Measurements from ENCODE around the gene C1orf87.

The C1orf87 gene, protein sequence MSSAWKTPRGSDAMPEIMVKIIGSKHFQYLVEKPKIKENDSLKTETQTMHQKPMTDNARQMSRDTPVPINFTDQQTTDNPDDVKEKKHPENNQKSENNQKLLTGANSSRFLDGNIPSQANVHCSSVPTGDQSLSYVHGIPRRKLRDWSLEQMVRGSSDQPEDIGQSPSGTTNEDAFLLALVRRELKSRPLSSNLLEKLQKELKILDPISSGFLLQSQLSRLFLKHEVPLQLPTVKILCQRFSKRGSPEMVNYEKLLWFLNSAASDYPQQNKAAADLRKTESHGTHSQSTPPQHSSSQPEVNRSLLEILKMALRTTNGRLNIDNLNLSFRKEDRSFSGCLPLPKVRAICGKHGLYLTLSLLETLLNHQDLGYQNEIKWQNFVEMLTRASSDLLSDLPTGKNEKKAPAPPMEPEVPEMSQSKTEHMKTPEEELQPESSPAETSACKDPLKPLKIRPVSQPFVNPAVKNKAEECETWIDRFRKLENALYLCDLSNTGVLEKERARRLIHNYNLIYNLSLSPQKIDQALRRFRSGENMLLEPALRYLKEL
- 0 to 0.06 (median 0) reads per million in 9 experiments for total RNA-seq

DNA sequence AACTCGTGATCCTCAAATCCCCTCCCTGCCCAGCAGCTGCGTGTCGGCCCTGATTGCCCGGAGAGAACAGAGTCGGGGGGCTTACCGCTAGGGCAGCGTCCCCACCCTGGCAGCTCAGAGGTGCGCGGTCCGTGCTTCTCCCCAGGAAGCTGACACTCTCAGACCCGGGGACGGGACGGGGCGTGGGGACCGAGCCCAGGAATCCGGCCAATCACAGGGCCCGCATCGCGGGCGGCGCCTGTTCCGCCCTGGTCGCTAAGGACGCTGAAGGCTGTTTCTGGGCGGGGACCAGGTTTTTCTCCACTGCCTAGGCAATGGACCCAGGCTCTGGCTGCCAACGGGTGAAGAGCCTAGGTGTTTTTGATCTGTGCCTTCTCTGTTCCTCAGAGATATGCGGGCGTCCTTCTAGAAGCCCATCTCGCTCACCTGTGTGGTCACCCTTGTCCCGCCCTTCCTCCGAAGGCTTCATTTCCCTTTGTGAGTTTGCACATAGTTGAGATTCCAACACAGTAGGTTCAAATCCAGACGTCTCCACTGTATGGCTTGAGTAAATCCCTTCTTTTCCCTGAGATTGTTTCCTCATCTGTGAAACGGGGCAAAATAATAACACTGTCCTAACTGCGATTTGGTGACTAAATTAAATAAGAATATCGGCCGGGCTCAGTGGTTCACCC is at the start of gene C1orf87:
C1orf87 (minus strand) TSS at position 166 of the 674 bp plus-strand sequence. CDS start 1,127 bp downstream, outside the sequence.
- no peak within 1 kb of the TSS for H3K27ac Mint-ChIP-seq
- H3K27me3 Mint-ChIP-seq, result peaks cover 36 to 40% of the 10 kb centered on the region in 2 donors

DNA sequence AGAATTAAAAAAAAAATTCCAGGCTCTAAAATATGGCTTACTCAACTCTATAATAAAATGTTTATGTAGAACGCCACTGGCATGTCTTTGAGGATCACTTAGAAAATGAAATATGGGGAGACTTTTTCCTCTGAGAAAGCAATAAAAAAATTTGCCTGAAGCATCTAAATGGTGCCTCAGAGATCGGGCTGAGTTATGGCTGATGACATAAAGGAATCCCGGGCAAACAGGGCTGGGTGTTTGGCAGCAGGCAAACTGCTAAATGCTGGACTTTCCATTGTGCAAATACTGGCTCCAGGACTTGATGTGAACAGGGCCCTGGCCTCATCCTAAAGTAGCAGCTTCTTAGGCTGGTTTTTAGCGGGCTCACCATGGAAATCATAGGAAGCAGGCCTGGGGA is 44.5 kb upstream of the C1orf87 start:
- Mint-ChIP-seq H3K9me3 (no peaks in the 10 kb centered on the region), H3K27ac (no peak overlapping the region), H3K4me3 (no peak overlapping the region), H3K36me3 (ENCODE audit: insufficient read depth) (no peaks in the 10 kb centered on the region), H3K4me1 (ENCODE audit: low read depth in 2 of 2) (no peaks in the 10 kb centered on the region), H3K27me3 (no peaks in the 10 kb centered on the region)
- DNase-seq, result no peak
- no peak for ATAC-seq (replicated peaks)

More for the DNA sequence above, at the start of gene C1orf87:
- no peak for ATAC-seq (replicated peaks)
- no peak for DNase-seq
- no peaks in the 10 kb centered on the region for H3K4me1 Mint-ChIP-seq (ENCODE audit: low read depth in 2 of 2)
- no peak within 1 kb of the TSS for H3K4me3 Mint-ChIP-seq
- peaks cover 2% of the 10 kb centered on the region for H3K36me3 Mint-ChIP-seq (ENCODE audit: insufficient read depth)
- H3K9me3 Mint-ChIP-seq, result no peaks in the 10 kb centered on the region

DNA sequence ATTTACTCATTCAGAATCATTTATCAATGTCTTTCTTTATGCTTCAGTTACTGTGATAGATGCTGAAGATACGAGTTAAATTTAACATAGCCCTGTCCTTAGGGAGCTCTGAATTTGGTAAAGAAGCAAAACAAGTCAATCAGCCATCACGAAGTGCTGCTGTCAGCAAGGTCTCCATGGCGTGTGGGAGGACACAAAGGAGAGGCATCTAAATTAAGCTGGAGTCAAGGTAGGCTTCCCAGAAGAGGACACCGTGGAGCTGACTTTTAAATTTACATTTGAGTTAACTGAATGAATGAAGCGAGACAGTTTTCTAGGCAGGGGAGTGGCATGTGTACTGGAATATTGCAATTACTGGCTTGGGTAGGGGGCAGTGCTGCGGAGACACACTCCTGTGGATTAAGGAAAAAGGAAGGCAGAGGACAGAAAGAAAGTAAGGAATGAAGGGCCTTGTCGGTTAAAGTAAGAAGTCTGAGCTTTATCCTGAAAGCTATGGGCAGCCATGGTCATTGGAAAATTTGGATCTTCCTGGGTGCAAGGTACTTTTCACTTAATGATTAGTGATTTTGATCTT is 41.3 kb upstream of the C1orf87 start:
- no peaks in the 10 kb centered on the region for H3K36me3 Mint-ChIP-seq (ENCODE audit: insufficient read depth)
- H3K4me3 Mint-ChIP-seq, result no peak overlapping the region
- H3K9me3 Mint-ChIP-seq, result no peaks in the 10 kb centered on the region
- H3K4me1 Mint-ChIP-seq (ENCODE audit: low read depth in 2 of 2), result no peaks in the 10 kb centered on the region
- DNase-seq (no peak), ATAC-seq (replicated peaks) (no peak)
- no peak overlapping the region for H3K27ac Mint-ChIP-seq
- H3K27me3 Mint-ChIP-seq, result no peaks in the 10 kb centered on the region

DNA sequence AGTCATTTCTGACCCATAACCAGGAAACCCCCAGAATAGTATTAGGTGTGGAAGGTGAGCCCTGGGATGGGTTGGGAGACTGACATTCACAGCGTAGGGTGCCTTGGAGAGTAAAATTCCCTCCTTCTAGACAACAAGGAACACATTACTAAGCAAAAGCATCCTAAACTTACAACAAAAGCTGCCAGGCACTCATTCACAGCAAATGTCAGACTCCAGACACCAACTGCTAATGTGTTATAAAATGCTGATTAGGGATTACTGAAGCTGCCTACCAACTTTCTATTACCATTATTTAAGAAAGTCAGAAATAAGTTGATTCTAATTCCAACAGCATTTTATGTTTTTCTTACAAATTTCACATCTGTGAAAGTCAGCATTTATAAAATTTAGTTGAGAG is 40.0 kb upstream of the C1orf87 start:
- no peaks in the 10 kb centered on the region for H3K9me3 Mint-ChIP-seq
- no peaks in the 10 kb centered on the region for H3K27me3 Mint-ChIP-seq
- DNase-seq (no peak), ATAC-seq (replicated peaks) (no peak)
- H3K4me3 Mint-ChIP-seq, result no peak overlapping the region
- H3K36me3 Mint-ChIP-seq (ENCODE audit: insufficient read depth), result no peaks in the 10 kb centered on the region
- H3K27ac Mint-ChIP-seq, result no peak overlapping the region
- no peaks in the 10 kb centered on the region for H3K4me1 Mint-ChIP-seq (ENCODE audit: low read depth in 2 of 2)

DNA sequence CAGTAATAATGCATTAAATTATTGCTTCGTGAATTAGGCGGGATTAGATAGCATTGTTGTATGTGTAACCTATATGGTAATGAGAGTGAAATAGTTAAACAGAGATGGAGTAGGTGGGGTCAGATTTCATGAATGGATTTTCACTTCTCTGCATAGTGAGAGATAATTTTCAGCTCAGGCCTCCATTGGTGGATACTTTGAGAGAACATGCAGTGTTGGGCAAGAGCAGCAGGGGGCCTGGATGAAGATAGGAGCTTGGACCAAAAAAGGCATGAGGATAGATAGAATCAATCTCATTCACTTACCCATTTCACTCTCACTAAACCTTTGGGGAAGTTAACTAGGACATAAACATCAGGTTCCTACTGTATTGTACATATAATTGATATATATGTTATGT is 39.5 kb upstream of the C1orf87 start:
- no peaks in the 10 kb centered on the region for H3K27me3 Mint-ChIP-seq
- DNase-seq, result no peak
- H3K27ac Mint-ChIP-seq, result no peak overlapping the region
- H3K4me1 Mint-ChIP-seq (ENCODE audit: low read depth in 2 of 2), result no peaks in the 10 kb centered on the region
- H3K9me3 Mint-ChIP-seq, result no peaks in the 10 kb centered on the region
- H3K4me3 Mint-ChIP-seq, result no peak overlapping the region
- ATAC-seq (replicated peaks), result no peak
- H3K36me3 Mint-ChIP-seq (ENCODE audit: insufficient read depth), result no peaks in the 10 kb centered on the region

DNA sequence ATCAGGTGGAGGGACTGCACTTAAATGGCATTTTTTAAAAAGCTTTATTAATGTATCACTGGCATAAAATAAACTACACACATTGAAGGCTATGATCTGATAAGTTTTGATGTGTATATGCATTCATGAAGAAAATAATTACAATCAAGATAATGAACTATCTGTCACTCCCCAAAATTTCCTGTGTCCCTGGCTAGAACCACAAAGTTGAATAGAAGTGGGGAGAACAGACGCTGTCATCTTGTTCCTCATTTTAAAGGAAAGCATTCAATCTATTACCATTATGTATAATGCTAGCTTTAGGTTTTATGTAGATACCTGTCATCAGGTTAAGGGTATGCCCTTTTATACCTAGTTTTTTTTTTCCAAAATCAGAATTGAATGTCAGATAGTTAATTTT is 38.1 kb upstream of the C1orf87 start:
- Mint-ChIP-seq H3K27me3 (no peaks in the 10 kb centered on the region), H3K9me3 (peaks cover 0 to 2% of the 10 kb centered on the region in 2 donors), H3K4me1 (ENCODE audit: low read depth in 2 of 2) (no peaks in the 10 kb centered on the region), H3K36me3 (ENCODE audit: insufficient read depth) (no peaks in the 10 kb centered on the region), H3K27ac (no peak overlapping the region), H3K4me3 (no peak overlapping the region)
- ATAC-seq (replicated peaks) (no peak), DNase-seq (no peak)

DNA sequence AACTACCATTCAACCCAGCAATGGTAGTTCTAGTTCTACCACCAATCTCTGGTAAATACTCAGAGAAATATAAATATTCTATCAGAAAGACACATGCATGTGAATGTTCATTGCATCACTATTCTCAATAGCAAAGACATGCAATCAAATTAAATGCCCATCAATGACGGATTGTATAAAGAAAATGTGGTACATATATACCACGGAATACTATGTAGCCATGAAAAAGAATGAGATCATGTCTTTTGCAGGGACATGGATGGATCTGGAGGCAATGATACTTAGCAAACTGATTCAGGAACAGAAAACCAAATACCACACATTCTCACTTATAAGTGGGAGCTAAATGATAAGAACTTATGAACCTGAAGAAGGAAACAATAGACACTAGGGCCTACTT is 37.5 kb upstream of the C1orf87 start:
- DNase-seq (no peak), ATAC-seq (replicated peaks) (no peak)
- Mint-ChIP-seq H3K27me3 (no peaks in the 10 kb centered on the region), H3K27ac (no peak overlapping the region), H3K9me3 (peaks cover 0 to 2% of the 10 kb centered on the region in 2 donors), H3K4me1 (ENCODE audit: low read depth in 2 of 2) (no peaks in the 10 kb centered on the region), H3K4me3 (no peak overlapping the region), H3K36me3 (ENCODE audit: insufficient read depth) (no peaks in the 10 kb centered on the region)

DNA sequence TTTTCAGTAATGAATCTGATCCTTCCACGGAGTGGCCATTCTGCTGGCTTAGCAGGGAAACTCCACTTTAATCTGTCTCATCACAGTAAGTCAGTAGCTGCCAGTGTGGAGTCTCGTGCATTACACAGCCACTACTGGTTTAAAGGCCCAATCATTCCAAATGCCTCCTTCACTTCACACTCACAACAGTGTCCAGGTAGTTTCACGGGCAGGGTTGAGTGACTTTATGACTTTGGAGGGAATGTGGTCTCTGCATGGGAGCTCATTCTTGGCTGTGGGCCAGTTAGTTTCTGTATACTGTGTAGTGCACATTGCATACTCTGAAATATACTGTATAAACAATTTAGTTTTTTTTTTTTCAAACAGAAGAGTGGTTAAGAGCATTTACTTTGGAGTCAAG is 34.6 kb upstream of the C1orf87 start:
- Mint-ChIP-seq H3K36me3 (ENCODE audit: insufficient read depth) (no peaks in the 10 kb centered on the region), H3K27me3 (peaks cover 0 to 6% of the 10 kb centered on the region in 2 donors), H3K4me1 (ENCODE audit: low read depth in 2 of 2) (no peaks in the 10 kb centered on the region), H3K4me3 (no peak overlapping the region), H3K9me3 (peaks cover 0 to 2% of the 10 kb centered on the region in 2 donors), H3K27ac (no peak overlapping the region)
- DNase-seq (no peak), ATAC-seq (replicated peaks) (no peak)

DNA sequence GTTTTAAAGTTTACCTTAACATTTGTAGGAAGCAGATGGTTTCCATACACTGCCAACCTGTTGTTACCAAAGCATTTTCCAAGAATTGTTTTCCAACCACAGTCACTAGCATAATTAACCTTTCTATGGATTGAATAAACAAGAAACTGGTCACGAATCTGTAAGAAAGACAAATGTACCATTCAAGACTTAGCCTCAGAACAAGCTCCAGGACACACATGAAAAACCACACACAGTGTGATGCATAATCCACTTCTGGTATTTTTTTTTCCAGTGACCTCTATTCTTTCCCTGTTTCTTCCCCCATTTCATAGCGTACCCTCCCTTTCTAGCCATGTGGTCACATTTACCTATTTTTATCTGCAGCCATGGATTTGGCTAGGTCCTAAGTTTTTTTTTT is 29.6 kb upstream of the C1orf87 start:
- DNase-seq (no peak), ATAC-seq (replicated peaks) (no peak)
- Mint-ChIP-seq H3K4me3 (no peak overlapping the region), H3K4me1 (ENCODE audit: low read depth in 2 of 2) (no peaks in the 10 kb centered on the region), H3K27me3 (peaks cover 0 to 7% of the 10 kb centered on the region in 2 donors), H3K36me3 (ENCODE audit: insufficient read depth) (no peaks in the 10 kb centered on the region), H3K27ac (no peak overlapping the region), H3K9me3 (peaks cover 0 to 2% of the 10 kb centered on the region in 2 donors)

DNA sequence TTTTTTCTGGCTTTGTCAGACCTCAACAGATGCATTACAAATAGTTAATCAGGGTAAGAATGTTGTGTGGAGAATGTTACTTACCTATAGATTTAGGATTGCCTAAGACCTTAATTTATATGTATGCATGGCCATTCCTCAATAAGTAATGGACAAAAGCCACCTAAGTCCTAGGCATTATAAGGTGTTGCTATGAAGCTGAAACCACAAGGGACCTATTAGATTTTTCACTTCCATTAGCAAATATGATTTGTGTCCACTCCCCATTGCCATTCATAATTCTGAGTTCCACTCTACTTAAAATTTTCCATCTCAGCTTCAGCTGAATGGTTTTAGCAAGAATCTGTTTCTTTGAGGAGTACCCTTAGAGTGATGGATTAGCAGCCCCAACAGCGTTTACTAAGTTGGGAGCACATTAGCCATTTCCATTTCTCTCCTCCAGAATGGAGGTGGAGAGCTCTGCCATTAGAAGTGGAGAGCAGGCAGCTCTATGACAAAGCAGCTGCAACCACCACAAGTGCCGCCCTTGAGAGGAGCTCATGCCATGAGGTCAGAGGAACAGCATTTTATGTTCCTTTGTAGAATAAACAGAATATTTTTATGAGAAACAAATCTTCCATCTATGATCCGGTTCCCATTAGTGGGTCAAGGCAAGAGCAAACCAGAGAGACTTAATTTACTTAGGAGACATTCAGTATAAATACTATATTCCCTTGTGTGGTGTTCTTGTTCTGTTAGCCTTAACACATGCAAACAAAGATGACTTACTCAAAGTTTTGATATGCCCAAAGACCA is 28.9 kb upstream of the C1orf87 start:
- Mint-ChIP-seq H3K27me3 (peaks cover 0 to 7% of the 10 kb centered on the region in 2 donors), H3K27ac (no peak overlapping the region), H3K4me1 (ENCODE audit: low read depth in 2 of 2) (no peaks in the 10 kb centered on the region), H3K9me3 (peaks cover 0 to 2% of the 10 kb centered on the region in 2 donors), H3K36me3 (ENCODE audit: insufficient read depth) (no peaks in the 10 kb centered on the region), H3K4me3 (no peak overlapping the region)
- ATAC-seq (replicated peaks), result no peak
- no peak for DNase-seq

DNA sequence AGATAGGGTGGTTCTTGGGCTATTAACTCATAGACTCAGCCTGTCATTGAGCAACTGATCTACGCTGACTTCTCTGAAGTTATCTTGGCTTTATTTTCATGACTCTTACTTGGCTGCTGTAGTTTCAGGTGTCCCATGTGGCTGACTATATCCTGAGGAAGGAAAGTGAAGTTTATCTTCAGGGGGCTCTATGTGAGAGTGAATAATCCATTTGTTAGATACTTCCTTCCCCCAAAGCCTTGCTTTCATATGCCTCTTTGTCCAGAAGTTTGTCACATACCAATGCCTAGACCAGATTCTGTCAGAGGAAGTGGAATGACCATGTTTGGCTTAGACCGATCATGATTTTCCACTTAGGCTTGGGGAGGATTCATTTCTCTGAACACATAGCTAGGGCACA is 27.9 kb upstream of the C1orf87 start:
- Mint-ChIP-seq H3K9me3 (no peaks in the 10 kb centered on the region), H3K27ac (no peak overlapping the region), H3K27me3 (peaks cover 0 to 7% of the 10 kb centered on the region in 2 donors), H3K36me3 (ENCODE audit: insufficient read depth) (no peaks in the 10 kb centered on the region), H3K4me3 (no peak overlapping the region), H3K4me1 (ENCODE audit: low read depth in 2 of 2) (no peaks in the 10 kb centered on the region)
- ATAC-seq (replicated peaks) (no peak), DNase-seq (no peak)

DNA sequence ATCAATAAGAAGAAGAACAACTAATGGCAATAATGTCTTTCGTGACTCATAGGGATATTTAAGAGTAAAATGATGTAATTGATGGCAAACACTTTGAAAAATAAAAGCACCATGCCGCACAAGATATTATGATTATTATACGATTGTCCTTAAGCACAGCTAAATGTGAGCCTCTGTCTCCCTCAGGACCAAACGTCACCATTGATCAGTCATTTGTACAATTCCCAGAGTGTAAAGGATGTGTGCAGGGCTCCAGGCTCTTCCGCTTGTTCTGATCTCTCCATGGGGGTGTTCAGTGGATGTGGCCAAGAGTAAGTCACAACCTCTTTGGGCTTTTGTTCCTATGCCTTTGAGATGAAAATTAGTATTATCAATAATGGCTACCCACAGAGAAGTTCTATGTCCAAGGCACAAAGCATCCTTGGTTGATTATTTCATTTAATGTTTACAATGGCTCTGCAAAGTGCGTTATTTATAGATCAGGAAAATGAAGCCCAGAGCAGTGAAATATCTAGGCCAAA is 17.7 kb upstream of the C1orf87 start:
- H3K4me3 Mint-ChIP-seq, result no peak overlapping the region
- H3K27me3 Mint-ChIP-seq, result peaks cover 0 to 6% of the 10 kb centered on the region in 2 donors
- ATAC-seq (replicated peaks) (no peak), DNase-seq (no peak)
- H3K9me3 Mint-ChIP-seq, result no peaks in the 10 kb centered on the region
- H3K27ac Mint-ChIP-seq, result no peak overlapping the region
- H3K36me3 Mint-ChIP-seq (ENCODE audit: insufficient read depth), result no peaks in the 10 kb centered on the region
- H3K4me1 Mint-ChIP-seq (ENCODE audit: low read depth in 2 of 2), result no peaks in the 10 kb centered on the region

DNA sequence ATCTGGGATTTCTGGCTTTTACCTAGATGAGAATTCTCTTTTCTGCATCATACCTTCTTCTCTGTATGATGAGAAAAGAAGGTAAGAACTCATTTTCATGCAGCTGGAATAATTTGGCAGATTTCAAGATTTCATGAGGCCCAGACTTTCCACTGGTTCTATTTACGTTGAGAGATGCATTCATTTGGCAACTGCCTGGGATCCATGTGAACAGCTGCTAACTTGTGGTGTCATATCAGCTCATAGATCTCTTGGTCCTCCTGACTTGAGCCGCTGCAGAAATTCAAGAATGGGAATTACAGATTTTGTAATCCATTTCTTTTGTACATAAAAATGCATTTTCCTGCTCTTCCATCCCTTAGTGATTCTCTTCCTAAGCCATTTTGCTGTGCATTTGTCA is 17.1 kb upstream of the C1orf87 start:
- Mint-ChIP-seq H3K9me3 (no peaks in the 10 kb centered on the region), H3K4me1 (ENCODE audit: low read depth in 2 of 2) (no peaks in the 10 kb centered on the region), H3K27ac (no peak overlapping the region), H3K36me3 (ENCODE audit: insufficient read depth) (no peaks in the 10 kb centered on the region), H3K27me3 (peaks cover 0 to 6% of the 10 kb centered on the region in 2 donors), H3K4me3 (no peak overlapping the region)
- DNase-seq (no peak), ATAC-seq (replicated peaks) (no peak)

All from effector memory CD8-positive, alpha-beta T cell (primary cell).